GM12878 (cell line): ENCODE measurements around the gene ROR2.
A peak's percentile ranks its signal among the peaks of the same experiment; 100 is the strongest.

ENCODE experiments used
- ATF2 ChIP-seq: IDR thresholded peaks from 2 replicates; pipeline ENCODE4 v1.6.1; 2012; ENCODE audit warnings: low read length, inconsistent platforms
- CTCF ChIP-seq, 3 experiments: IDR thresholded peaks in 2 of 3; conservative IDR thresholded peaks in 1 of 3; 2 replicates each; pipeline ENCODE4 v1.5.1; 2011; ENCODE audit warnings: low read depth in 3 of 3, low read length in 3 of 3, mild to moderate bottlenecking in 3 of 3, control low read depth in 2 of 3, moderate library complexity in 2 of 3, inconsistent platforms in 1 of 3, mixed read lengths in 1 of 3; ENCODE audit not compliant: control insufficient read depth in 2 of 3, insufficient read depth in 1 of 3; ENCODE audit errors: extremely low read depth in 1 of 3
- EGR1 ChIP-seq, 2 experiments: IDR thresholded peaks; 1 replicate in 1 of 2; 2 replicates in 1 of 2; pipeline ENCODE4 v1.6.1; 2011 to 2012; ENCODE audit warnings: low read depth in 2 of 2, low read length in 2 of 2, borderline replicate concordance in 1 of 2, mild to moderate bottlenecking in 1 of 2, moderate library complexity in 1 of 2
- MXI1 ChIP-seq: fragments of 150-350 bp; IDR thresholded peaks from 2 replicates; pipeline ENCODE4 v1.6.1; 2011; ENCODE audit warnings: low read depth, mild to moderate bottlenecking, inconsistent platforms, low read length, improper control_type of control experiment
- RELA ChIP-seq: fragments of 450-650 bp; IDR thresholded peaks from 2 replicates; pipeline ENCODE4 v1.8.0; 2014; ENCODE audit warnings: borderline replicate concordance; ENCODE audit not compliant: partially characterized antibody

DNA sequence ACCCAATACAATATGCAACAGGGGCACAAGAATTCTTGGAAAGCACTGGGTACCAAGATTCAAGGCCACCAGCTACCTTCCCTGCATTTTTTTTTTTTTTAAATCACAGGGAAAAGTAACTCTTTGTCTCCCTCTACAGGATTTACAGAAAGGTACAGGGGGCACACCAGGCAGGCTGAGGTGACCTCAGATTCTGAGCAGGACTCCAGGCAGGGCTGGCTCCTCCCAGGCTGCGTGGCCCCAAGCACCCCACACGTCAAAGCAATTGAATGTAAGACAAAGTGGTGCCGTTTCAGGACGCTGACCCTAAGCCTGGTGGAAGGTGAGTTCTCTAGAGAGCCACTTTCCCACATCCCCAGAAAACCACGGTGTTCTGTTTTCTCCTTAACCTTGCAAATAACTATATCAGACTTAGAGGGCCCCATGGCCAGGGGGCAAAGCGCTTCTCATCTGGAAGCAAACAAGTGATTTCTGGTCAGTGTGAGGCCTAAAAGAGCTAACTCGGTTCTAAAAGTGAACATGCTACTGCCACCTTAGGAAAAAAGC lies 222.6 kb downstream of the ROR2 start:
- no peak for TF ChIP-seq EGR1 (IDR thresholded peaks at IDR 0.05; ENCODE audit: borderline replicate concordance in 1 of 2, low read depth in 2 of 2, low read length in 2 of 2)
- TF ChIP-seq ATF2 = no peak
- TF ChIP-seq CTCF (IDR thresholded peaks at IDR 0.05 in 2 of 3, conservative IDR thresholded peaks at IDR 0.05 in 1 of 3; ENCODE audit: control insufficient read depth in 2 of 3, extremely low read depth in 1 of 3, insufficient read depth in 1 of 3, low read depth in 3 of 3, low read length in 3 of 3) = peak; percentile 63 to 77 (median 71)
- TF ChIP-seq MXI1 = no peak
- no peak for TF ChIP-seq RELA
